ENCODE data around the gene HOXB8.

HOXB8 gene

DNA sequence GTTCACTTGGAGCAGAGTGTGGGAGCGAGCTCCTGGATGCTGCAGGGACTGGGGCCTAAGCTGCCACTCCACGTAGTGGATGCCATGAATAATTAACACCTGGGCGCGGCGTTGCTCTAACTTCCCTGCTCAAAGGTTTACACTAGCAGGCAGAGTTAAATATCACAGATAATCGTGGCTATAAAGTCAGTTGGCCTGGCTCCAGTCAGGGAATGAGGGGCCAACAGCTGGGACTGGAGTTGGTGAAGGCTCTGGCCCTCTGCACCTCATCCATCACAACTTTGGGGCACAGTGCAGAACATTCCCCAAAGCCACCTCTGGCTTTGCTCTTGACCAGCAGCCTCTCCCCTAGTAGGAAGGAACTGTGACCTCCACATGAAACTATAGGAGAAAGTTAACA lies 47.9 kb downstream of the HOXB8 start:
- in situ Hi-C loops (cut with MboI; ENCODE audit: low sequenced_read_pairs), result no loop called here

GRCh38 chr17:48566717-48567116 lies 48.4 kb downstream of the HOXB8 start:
- Histone ChIP-seq H3K36me3 (replicated peaks) (no peaks in the 10 kb centered on the region), H3K9me3 (no peaks in the 10 kb centered on the region)

More for the DNA sequence above, 47.9 kb downstream of the HOXB8 start:
- DNase-seq (ENCODE audit: low spot score in 2 of 2), result no peak
- Histone ChIP-seq H3K4me1 (no peaks in the 10 kb centered on the region), H3K9me3 (no peaks in the 10 kb centered on the region), H3K36me3 (replicated peaks) (no peaks in the 10 kb centered on the region), H3K4me3 (no peak overlapping the region), H3K27me3 (ENCODE audit: low read depth) (no peaks in the 10 kb centered on the region)

DNA sequence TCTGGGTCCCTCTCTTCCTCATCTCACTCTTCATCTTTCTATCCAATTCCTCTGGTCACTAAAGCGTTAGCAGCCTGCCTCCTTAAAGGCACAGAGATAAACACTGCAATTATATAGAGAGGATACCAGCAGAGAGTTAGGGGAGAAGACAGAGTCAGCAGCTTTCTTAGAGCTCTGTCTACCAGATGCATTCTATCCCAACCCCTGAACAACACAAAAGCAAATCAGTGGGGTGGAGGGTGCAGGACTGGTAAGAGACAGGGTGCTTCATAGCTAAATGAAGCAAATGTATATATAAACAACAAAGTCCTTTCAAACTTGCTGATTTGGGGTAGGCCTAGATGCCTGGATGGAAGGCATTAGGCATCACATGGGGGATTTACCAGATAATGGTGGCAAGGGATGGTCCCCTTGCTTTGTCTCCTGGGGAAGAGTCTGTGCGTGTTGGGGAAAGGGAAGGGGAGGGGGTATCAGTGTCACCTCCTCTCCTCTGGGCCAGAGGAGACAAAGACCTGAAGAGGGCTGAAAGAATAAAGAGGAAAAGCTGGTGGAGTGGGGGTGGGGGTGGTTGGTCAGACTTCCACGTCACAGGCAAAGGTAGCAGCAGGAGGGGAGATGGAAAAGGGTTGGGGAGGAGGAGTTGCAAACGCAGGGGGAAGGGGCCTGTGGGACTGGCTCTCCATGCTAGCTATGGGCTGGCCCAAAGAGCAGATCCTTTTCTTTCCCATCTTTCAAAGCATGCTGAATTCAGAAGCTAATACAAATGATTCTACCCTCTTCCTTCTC lies 49.0 kb downstream of the HOXB8 start:
- in situ Hi-C loops (cut with MboI; ENCODE audit: low sequenced_read_pairs), result no loop called here
- Histone ChIP-seq H3K4me3 (no peak overlapping the region), H3K27me3 (ENCODE audit: low read depth) (no peaks in the 10 kb centered on the region), H3K9me3 (no peaks in the 10 kb centered on the region), H3K36me3 (replicated peaks) (no peaks in the 10 kb centered on the region), H3K4me1 (no peaks in the 10 kb centered on the region)
- no peak for DNase-seq (ENCODE audit: low spot score in 2 of 2)

More at GRCh38 chr17:48566717-48567116, 48.4 kb downstream of the HOXB8 start:
- in situ Hi-C loops (cut with MboI; ENCODE audit: low sequenced_read_pairs), result no loop called here
- no peaks in the 10 kb centered on the region for H3K4me1 ChIP-seq
- no peaks in the 10 kb centered on the region for H3K27me3 ChIP-seq (ENCODE audit: low read depth)
- DNase-seq (ENCODE audit: low spot score in 2 of 2), result no peak
- H3K4me3 ChIP-seq, result no peak overlapping the region

DNA sequence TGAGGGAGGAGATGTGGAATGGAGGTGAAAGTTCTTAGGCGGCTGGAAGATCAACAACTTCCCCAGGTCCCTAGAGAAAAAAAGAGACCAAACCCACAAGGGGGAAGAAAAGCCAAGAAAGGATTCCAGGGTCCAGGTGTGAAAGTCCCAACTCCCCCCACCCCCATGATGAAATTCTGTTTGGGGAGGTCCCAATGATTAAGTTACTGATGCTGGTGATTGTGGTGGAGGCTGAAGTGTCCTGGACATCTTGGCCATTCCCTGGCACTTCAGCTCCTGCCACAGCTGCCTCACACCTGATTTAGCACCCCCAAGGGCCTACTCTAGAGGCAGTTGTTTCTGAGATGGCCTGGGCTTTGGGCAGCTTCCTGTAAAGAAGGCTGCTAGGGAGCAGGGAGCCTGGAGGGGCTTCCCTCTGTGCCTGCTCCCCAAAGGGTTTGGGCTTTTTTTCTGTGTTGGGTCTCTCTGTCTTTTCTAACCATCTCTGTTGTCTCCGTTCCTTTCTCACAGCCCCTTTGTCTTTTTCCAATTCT lies 50.0 kb downstream of the HOXB8 start:
- in situ Hi-C loops (cut with MboI; ENCODE audit: low sequenced_read_pairs), result no loop called here
- Histone ChIP-seq H3K27me3 (ENCODE audit: low read depth) (no peaks in the 10 kb centered on the region), H3K4me3 (no peak overlapping the region), H3K9me3 (no peaks in the 10 kb centered on the region), H3K36me3 (replicated peaks) (no peaks in the 10 kb centered on the region), H3K4me1 (no peaks in the 10 kb centered on the region)
- DNase-seq (ENCODE audit: low spot score in 2 of 2), result no peak

GRCh38 chr17:48564188-48565021 lies 50.7 kb downstream of the HOXB8 start:
- Histone ChIP-seq H3K4me3 (no peak overlapping the region), H3K4me1 (no peaks in the 10 kb centered on the region)

GRCh38 chr17:48563867-48564187 lies 51.3 kb downstream of the HOXB8 start:
- H3K27me3 ChIP-seq (ENCODE audit: low read depth), result no peaks in the 10 kb centered on the region
- no peaks in the 10 kb centered on the region for H3K9me3 ChIP-seq
- H3K4me1 ChIP-seq, result no peaks in the 10 kb centered on the region
- H3K4me3 ChIP-seq, result no peak overlapping the region
- DNase-seq (ENCODE audit: low spot score in 2 of 2), result no peak
- in situ Hi-C loops (cut with MboI; ENCODE audit: low sequenced_read_pairs), result no loop called here
- H3K36me3 ChIP-seq (replicated peaks), result no peaks in the 10 kb centered on the region

More at GRCh38 chr17:48564188-48565021, 50.7 kb downstream of the HOXB8 start:
- no peak for DNase-seq (ENCODE audit: low spot score in 2 of 2)
- Histone ChIP-seq H3K27me3 (ENCODE audit: low read depth) (no peaks in the 10 kb centered on the region), H3K36me3 (replicated peaks) (no peaks in the 10 kb centered on the region), H3K9me3 (no peaks in the 10 kb centered on the region)
- in situ Hi-C loops (cut with MboI; ENCODE audit: low sequenced_read_pairs), result no loop called here

DNA sequence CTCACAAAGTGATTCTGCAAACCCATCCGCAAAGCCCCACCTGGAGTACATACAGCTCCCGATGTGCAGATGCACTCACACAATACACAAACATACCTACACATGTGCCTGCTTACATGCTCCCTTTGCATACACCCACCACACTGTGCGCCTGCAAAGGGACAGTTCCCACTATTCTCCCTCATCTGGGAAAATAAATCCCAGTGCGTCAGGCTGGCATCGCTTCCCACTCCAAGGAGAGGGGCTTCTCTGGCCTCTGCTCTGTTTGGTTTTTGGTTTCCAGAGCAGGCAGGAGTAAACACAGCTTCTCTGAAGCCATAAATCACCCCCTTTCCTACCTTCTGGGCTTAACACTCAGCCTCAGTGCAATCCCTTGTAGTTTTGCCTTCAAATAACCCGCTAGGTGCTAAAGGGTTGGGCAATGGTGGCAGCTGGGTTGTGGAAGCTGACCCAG lies 51.7 kb downstream of the HOXB8 start:
- in situ Hi-C loops (cut with MboI; ENCODE audit: low sequenced_read_pairs), result no loop called here
- Histone ChIP-seq H3K36me3 (replicated peaks) (no peaks in the 10 kb centered on the region), H3K27me3 (ENCODE audit: low read depth) (no peaks in the 10 kb centered on the region), H3K9me3 (no peaks in the 10 kb centered on the region), H3K4me3 (no peak overlapping the region), H3K4me1 (no peaks in the 10 kb centered on the region)
- DNase-seq (ENCODE audit: low spot score in 2 of 2), result no peak

DNA sequence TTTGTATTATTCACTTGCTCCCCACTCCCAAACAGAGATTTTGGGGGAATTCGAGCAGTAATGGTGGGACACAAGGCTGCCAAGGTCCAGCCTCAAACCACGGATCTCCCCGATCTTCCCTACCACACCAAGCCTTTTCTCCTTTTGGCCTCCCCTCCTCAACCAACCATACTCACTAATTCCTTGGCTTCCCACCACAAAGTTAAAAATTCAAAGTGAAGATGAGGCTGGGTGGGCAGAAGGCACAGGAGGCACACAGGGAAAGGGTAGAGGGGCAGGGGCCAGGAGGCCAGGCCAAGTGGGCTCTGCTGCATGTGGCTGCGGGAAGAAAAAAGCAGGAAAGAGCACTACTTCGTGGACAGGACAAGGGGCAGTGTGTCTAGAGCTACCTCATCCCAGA lies 52.2 kb downstream of the HOXB8 start:
- Histone ChIP-seq H3K9me3 (no peaks in the 10 kb centered on the region), H3K4me1 (no peaks in the 10 kb centered on the region), H3K4me3 (no peak overlapping the region), H3K27me3 (ENCODE audit: low read depth) (no peaks in the 10 kb centered on the region), H3K36me3 (replicated peaks) (no peaks in the 10 kb centered on the region)
- in situ Hi-C loops (cut with MboI; ENCODE audit: low sequenced_read_pairs), result no loop called here
- no peak for DNase-seq (ENCODE audit: low spot score in 2 of 2)
